ENCODE measurements around the gene FHIT.

Gene FHIT

DNA sequence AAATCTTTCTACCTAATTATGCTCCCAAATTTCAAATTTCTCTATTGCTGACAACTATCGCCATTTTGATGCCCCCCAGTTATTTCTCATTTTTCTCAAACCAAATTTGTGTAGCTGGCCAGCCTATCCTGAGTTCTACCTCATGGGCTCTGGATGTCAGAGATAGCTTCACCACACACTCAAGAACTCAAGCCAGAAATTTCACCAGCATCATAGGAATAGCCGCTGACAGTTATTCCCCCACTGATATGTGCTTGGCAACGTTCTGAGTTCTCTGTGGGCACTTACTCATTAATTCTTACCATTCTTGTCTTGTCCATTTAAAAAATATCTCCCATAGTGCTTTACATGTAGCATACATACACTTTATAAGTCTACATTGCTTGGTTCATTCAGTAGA is 264.7 kb downstream of the FHIT start:
- Histone ChIP-seq H3K27ac (ENCODE audit: low read length) (no peak overlapping the region), H3K4me3 (ENCODE audit: low read depth in 1 of 2, low read length in 2 of 2) (no peak overlapping the region), H3K27me3 (ENCODE audit: low read depth, low read length) (no peaks in the 10 kb centered on the region), H3K36me3 (ENCODE audit: control insufficient read depth in 1 of 2, insufficient read depth in 2 of 2, low read length in 2 of 2) (no peaks in the 10 kb centered on the region), H3K9me3 (ENCODE audit: control insufficient read depth in 1 of 2, low read length in 2 of 2) (peaks cover 9 to 17% of the 10 kb centered on the region in 2 donors), H3K4me1 (ENCODE audit: control insufficient read depth in 1 of 2, insufficient read depth in 2 of 2, low read length in 2 of 2) (no peaks in the 10 kb centered on the region)

DNA sequence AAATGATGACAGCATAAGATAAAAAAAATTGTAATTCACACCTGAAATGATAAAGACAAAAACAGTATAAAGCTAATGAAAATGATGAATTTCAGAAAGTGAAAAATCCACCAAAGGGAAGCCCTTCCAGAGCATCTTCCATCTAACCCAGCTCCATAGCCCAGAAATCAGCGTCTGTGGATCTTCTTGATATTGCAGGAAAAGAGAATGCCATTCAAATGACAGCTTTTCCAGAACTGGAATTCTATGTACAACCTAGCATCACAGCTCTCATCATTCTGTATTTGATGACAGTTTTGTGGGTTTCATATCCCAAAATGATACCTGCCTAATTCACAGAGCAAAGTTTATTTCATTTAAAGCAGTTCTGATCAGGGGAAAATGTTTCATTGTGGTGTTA is 267.3 kb downstream of the FHIT start:
- Histone ChIP-seq H3K4me3 (ENCODE audit: low read depth in 1 of 2, low read length in 2 of 2) (no peak overlapping the region), H3K27ac (ENCODE audit: low read length) (no peak overlapping the region), H3K27me3 (ENCODE audit: low read depth, low read length) (no peaks in the 10 kb centered on the region), H3K4me1 (ENCODE audit: control insufficient read depth in 1 of 2, insufficient read depth in 2 of 2, low read length in 2 of 2) (no peaks in the 10 kb centered on the region), H3K9me3 (ENCODE audit: control insufficient read depth in 1 of 2, low read length in 2 of 2) (peaks cover 9 to 17% of the 10 kb centered on the region in 2 donors), H3K36me3 (ENCODE audit: control insufficient read depth in 1 of 2, insufficient read depth in 2 of 2, low read length in 2 of 2) (no peaks in the 10 kb centered on the region)

DNA sequence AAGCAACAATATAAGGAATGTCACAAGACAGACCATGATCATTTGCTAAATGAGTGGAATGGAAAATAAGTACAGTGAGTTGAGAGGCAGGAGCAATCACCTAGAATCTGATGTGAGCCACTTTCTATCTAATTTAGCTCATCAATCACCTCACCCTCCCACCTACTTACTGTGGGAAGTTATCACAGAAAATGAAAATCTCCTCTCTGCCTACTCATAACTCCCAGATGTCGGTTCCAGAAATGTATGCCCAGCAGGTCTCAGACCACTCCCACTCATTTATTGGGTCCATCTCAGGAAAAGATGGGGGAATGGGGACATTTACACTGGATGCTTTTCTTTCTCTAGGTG is 270.9 kb downstream of the FHIT start:
- Histone ChIP-seq H3K4me1 (ENCODE audit: control insufficient read depth in 1 of 2, insufficient read depth in 2 of 2, low read length in 2 of 2) (no peaks in the 10 kb centered on the region), H3K27me3 (ENCODE audit: low read depth, low read length) (no peaks in the 10 kb centered on the region), H3K36me3 (ENCODE audit: control insufficient read depth in 1 of 2, insufficient read depth in 2 of 2, low read length in 2 of 2) (no peaks in the 10 kb centered on the region), H3K9me3 (ENCODE audit: control insufficient read depth in 1 of 2, low read length in 2 of 2) (peaks cover 0 to 13% of the 10 kb centered on the region in 2 donors), H3K4me3 (ENCODE audit: low read depth in 1 of 2, low read length in 2 of 2) (no peak overlapping the region), H3K27ac (ENCODE audit: low read length) (no peak overlapping the region)

DNA sequence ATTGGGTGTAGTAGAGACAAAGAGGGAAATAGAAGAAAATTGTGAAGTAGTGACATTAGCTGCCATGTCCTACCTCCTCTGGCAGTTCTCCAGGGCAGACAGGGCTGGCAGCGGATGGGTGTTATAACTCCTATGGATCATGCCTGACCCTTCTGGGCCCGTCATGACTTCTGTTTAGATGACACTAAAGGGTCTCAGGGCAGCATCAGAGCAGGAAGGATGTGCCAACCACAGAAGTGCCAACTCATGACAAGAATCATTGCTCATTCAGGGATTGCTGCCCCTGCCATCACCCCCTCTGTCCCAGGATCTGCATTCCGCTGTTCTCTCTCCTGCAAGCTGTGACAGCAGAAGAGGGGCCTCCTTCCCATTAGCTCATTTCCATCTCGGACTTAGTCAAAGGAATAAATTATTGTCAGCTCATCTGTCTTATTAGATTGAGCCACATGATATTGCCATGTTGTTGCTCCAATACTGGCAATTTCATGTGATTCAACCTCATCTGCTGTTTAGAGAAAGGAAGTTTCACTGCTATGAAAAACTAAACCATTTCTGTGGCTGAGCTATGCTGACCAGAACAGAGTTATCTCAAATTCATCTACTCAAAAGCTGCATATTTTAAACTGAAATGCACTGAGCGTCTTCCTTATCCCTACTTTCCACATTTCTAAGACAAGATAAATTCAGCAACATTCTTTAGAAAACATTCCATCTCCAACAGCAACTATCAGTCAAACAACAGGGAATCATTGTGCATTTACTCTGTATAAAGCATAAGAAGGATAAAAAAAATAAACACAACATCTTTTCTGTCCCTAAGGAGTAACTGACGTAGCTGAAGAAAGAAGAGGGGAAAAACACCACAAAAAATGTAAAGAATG is 271.6 kb downstream of the FHIT start:
- Histone ChIP-seq H3K36me3 (ENCODE audit: control insufficient read depth in 1 of 2, insufficient read depth in 2 of 2, low read length in 2 of 2) (no peaks in the 10 kb centered on the region), H3K4me3 (ENCODE audit: low read depth in 1 of 2, low read length in 2 of 2) (no peak overlapping the region), H3K9me3 (ENCODE audit: control insufficient read depth in 1 of 2, low read length in 2 of 2) (peaks cover 0 to 7% of the 10 kb centered on the region in 2 donors), H3K27ac (ENCODE audit: low read length) (no peak overlapping the region), H3K27me3 (ENCODE audit: low read depth, low read length) (no peaks in the 10 kb centered on the region), H3K4me1 (ENCODE audit: control insufficient read depth in 1 of 2, insufficient read depth in 2 of 2, low read length in 2 of 2) (no peaks in the 10 kb centered on the region)

DNA sequence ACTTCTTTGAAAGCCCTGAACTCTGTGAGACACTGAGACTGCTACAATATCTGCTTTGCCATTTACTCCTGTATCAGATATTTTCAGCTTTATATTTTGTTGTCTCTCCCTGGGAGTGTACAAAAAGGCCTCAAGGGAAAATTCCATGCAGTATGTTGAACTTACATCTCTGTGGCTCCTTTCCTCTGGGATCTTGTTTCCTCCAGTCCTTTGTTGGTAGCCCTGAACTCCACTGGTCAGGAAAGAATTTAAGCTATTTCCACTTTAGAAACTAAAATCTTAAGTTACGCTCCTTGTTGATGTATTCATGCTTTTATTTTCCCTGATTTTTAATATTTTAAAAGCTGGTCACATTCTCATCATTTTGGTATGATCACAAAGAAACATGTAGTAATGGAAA is 277.9 kb downstream of the FHIT start:
- H3K9me3 ChIP-seq (ENCODE audit: control insufficient read depth in 1 of 2, low read length in 2 of 2) = peaks cover 0 to 14% of the 10 kb centered on the region in 2 donors
- H3K27ac ChIP-seq (ENCODE audit: low read length) = no peak overlapping the region
- no peaks in the 10 kb centered on the region for H3K27me3 ChIP-seq (ENCODE audit: low read depth, low read length)
- no peaks in the 10 kb centered on the region for H3K36me3 ChIP-seq (ENCODE audit: control insufficient read depth in 1 of 2, insufficient read depth in 2 of 2, low read length in 2 of 2)
- H3K4me3 ChIP-seq (ENCODE audit: low read depth in 1 of 2, low read length in 2 of 2) = no peak overlapping the region
- no peaks in the 10 kb centered on the region for H3K4me1 ChIP-seq (ENCODE audit: control insufficient read depth in 1 of 2, insufficient read depth in 2 of 2, low read length in 2 of 2)

DNA sequence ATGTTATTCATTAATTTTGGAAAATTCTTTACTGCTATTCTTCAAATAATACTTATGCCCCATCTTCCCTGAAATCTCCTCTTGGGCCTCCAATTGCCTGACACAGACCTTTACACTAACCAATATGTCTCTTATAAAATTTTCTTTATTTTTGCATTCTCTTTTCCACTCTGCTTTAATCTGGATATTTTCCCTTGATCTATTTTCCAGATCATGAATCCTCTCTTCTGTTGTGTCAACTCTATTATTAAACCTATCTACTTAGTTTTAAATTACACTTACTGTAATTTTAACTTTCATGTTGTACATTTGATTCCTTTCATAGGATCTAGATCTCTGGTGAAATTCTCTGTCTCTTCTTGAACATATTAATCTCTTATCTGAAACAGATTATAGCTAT is 278.7 kb downstream of the FHIT start:
- H3K4me1 ChIP-seq (ENCODE audit: control insufficient read depth in 1 of 2, insufficient read depth in 2 of 2, low read length in 2 of 2) = no peaks in the 10 kb centered on the region
- no peaks in the 10 kb centered on the region for H3K27me3 ChIP-seq (ENCODE audit: low read depth, low read length)
- no peak overlapping the region for H3K27ac ChIP-seq (ENCODE audit: low read length)
- no peaks in the 10 kb centered on the region for H3K36me3 ChIP-seq (ENCODE audit: control insufficient read depth in 1 of 2, insufficient read depth in 2 of 2, low read length in 2 of 2)
- H3K9me3 ChIP-seq (ENCODE audit: control insufficient read depth in 1 of 2, low read length in 2 of 2) = peaks cover 0 to 14% of the 10 kb centered on the region in 2 donors
- H3K4me3 ChIP-seq (ENCODE audit: low read depth in 1 of 2, low read length in 2 of 2) = no peak overlapping the region

DNA sequence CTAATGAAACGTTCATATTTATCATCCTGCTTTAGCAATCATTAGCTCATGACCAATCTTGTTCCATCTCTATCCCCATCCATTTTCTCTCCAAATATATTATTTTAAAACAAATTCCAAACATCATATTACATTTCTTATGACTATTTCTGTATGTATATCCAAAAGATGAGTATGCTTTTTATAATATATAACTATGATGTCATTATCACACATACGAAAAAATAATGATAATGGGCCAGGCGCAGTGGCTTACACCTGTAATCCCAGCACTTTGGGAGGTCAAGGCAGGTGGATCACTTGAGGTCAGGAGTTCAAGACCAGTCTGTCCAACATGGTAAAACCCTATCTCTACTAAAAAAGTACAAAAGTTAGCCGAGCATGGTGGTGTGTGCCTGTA is 280.4 kb downstream of the FHIT start:
- no peaks in the 10 kb centered on the region for H3K4me1 ChIP-seq (ENCODE audit: control insufficient read depth in 1 of 2, insufficient read depth in 2 of 2, low read length in 2 of 2)
- H3K27ac ChIP-seq (ENCODE audit: low read length) = no peak overlapping the region
- no peak overlapping the region for H3K4me3 ChIP-seq (ENCODE audit: low read depth in 1 of 2, low read length in 2 of 2)
- no peaks in the 10 kb centered on the region for H3K27me3 ChIP-seq (ENCODE audit: low read depth, low read length)
- peaks cover 0 to 16% of the 10 kb centered on the region in 2 donors for H3K9me3 ChIP-seq (ENCODE audit: control insufficient read depth in 1 of 2, low read length in 2 of 2)
- no peaks in the 10 kb centered on the region for H3K36me3 ChIP-seq (ENCODE audit: control insufficient read depth in 1 of 2, insufficient read depth in 2 of 2, low read length in 2 of 2)

DNA sequence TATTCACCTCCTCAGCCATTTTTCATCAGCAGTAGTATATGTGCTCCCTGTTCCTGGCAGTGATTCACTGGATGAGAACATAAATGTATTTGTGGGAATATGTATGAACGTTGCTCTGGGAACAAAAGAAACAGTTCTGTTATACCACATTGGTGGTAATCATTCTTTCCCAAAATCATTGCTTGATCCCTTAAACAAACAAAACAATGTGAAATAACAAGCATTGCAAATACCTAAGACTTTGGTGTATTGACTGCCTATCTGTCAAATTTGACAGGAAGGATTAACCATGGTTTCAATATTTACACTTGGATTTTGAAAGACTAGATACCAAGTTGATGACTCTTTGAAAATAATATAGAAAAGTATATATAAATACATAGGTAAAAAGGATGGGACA is 284.1 kb downstream of the FHIT start:
- H3K4me1 ChIP-seq (ENCODE audit: control insufficient read depth in 1 of 2, insufficient read depth in 2 of 2, low read length in 2 of 2) = no peaks in the 10 kb centered on the region
- H3K36me3 ChIP-seq (ENCODE audit: control insufficient read depth in 1 of 2, insufficient read depth in 2 of 2, low read length in 2 of 2) = no peaks in the 10 kb centered on the region
- H3K27ac ChIP-seq (ENCODE audit: low read length) = no peak overlapping the region
- no peaks in the 10 kb centered on the region for H3K27me3 ChIP-seq (ENCODE audit: low read depth, low read length)
- H3K9me3 ChIP-seq (ENCODE audit: control insufficient read depth in 1 of 2, low read length in 2 of 2) = peaks cover 0 to 7% of the 10 kb centered on the region in 2 donors
- no peak overlapping the region for H3K4me3 ChIP-seq (ENCODE audit: low read depth in 1 of 2, low read length in 2 of 2)

DNA sequence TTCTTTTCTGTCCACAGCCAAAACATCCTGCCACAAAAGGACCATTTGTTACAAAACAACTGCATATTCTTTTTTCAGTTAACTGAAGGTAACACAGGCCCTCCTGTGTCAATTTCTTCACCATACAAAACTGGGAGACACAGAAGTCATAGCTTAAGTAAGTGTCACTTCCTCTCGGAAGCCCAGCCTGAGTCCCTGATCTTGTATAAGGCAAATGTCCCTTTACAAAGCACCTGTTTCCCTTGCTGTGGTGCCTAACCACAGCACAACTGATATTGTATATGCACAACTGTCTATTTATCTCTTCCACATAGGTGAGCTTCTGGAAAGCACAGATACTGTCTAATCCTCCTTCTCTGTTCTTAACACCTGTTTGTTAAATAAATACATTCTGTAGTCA is 293.7 kb downstream of the FHIT start:
- Histone ChIP-seq H3K4me3 (ENCODE audit: low read depth in 1 of 2, low read length in 2 of 2) (no peak overlapping the region), H3K36me3 (ENCODE audit: control insufficient read depth in 1 of 2, insufficient read depth in 2 of 2, low read length in 2 of 2) (no peaks in the 10 kb centered on the region), H3K9me3 (ENCODE audit: control insufficient read depth in 1 of 2, low read length in 2 of 2) (peaks cover 0 to 9% of the 10 kb centered on the region in 2 donors), H3K4me1 (ENCODE audit: control insufficient read depth in 1 of 2, insufficient read depth in 2 of 2, low read length in 2 of 2) (no peaks in the 10 kb centered on the region), H3K27me3 (ENCODE audit: low read depth, low read length) (no peaks in the 10 kb centered on the region), H3K27ac (ENCODE audit: low read length) (no peak overlapping the region)

DNA sequence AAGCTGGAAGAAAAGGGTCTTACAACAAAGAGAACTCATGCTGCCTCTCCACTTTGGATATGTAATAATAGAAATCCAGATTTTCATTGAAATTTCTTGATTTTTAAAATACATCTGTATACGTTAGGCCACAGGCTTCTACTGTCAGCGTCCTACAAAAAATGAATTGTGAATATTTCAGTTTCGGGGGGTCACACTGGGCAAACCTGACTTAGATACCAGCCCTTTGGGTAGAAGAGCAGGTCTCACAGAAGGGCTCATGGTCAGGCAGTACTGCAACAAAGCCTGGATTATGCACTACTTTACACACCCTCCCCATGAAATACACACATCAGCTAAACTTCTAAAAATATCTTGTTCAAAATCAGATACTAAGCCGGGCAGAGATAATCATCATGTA is 294.5 kb downstream of the FHIT start:
- Histone ChIP-seq H3K4me3 (ENCODE audit: low read depth in 1 of 2, low read length in 2 of 2) (no peak overlapping the region), H3K27me3 (ENCODE audit: low read depth, low read length) (no peaks in the 10 kb centered on the region), H3K27ac (ENCODE audit: low read length) (no peak overlapping the region), H3K4me1 (ENCODE audit: control insufficient read depth in 1 of 2, insufficient read depth in 2 of 2, low read length in 2 of 2) (no peaks in the 10 kb centered on the region), H3K9me3 (ENCODE audit: control insufficient read depth in 1 of 2, low read length in 2 of 2) (peaks cover 0 to 7% of the 10 kb centered on the region in 2 donors), H3K36me3 (ENCODE audit: control insufficient read depth in 1 of 2, insufficient read depth in 2 of 2, low read length in 2 of 2) (no peaks in the 10 kb centered on the region)

DNA sequence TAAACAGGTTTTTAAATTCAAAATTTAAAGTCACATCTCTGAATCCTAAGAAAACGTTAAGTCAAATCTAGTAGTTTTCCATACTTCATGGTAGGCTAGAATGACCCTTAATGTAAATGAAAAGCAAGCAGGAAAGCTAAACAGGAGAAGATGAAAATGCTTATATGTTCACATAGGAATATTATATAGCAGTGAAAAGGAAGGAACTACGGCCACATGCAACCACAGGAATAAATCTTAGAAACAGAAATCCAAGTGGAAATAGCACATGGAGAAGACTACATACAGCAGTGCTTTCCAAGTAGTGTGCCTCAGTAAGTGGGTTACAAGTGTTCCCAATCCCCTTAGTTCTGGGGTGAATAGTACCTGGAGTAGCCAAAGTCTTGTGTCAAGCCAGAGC is 296.2 kb downstream of the FHIT start:
- peaks cover 0 to 7% of the 10 kb centered on the region in 2 donors for H3K9me3 ChIP-seq (ENCODE audit: control insufficient read depth in 1 of 2, low read length in 2 of 2)
- no peak overlapping the region for H3K4me3 ChIP-seq (ENCODE audit: low read depth in 1 of 2, low read length in 2 of 2)
- no peaks in the 10 kb centered on the region for H3K4me1 ChIP-seq (ENCODE audit: control insufficient read depth in 1 of 2, insufficient read depth in 2 of 2, low read length in 2 of 2)
- no peaks in the 10 kb centered on the region for H3K36me3 ChIP-seq (ENCODE audit: control insufficient read depth in 1 of 2, insufficient read depth in 2 of 2, low read length in 2 of 2)
- H3K27ac ChIP-seq (ENCODE audit: low read length) = no peak overlapping the region
- H3K27me3 ChIP-seq (ENCODE audit: low read depth, low read length) = no peaks in the 10 kb centered on the region

DNA sequence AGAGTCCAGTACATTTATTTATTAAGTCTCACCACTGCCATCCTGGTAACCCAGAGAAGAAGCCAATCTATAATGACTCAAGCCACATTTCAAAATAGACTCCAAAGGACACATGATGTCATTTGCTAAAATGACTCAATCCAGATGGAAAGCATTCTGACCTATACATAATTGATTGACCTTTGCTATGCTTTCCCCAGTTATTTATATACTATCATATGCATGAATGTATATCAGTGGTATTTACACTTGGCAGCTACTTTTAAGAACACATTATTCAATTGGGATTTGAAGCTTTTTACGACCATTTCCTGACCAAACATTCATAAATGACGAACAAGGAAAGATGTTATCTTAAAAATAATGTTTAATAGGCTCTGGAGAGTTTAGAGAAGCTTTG is 297.2 kb downstream of the FHIT start:
- no peaks in the 10 kb centered on the region for H3K27me3 ChIP-seq (ENCODE audit: low read depth, low read length)
- H3K4me3 ChIP-seq (ENCODE audit: low read depth in 1 of 2, low read length in 2 of 2) = no peak overlapping the region
- peaks cover 0 to 7% of the 10 kb centered on the region in 2 donors for H3K9me3 ChIP-seq (ENCODE audit: control insufficient read depth in 1 of 2, low read length in 2 of 2)
- no peaks in the 10 kb centered on the region for H3K4me1 ChIP-seq (ENCODE audit: control insufficient read depth in 1 of 2, insufficient read depth in 2 of 2, low read length in 2 of 2)
- H3K36me3 ChIP-seq (ENCODE audit: control insufficient read depth in 1 of 2, insufficient read depth in 2 of 2, low read length in 2 of 2) = no peaks in the 10 kb centered on the region
- no peak overlapping the region for H3K27ac ChIP-seq (ENCODE audit: low read length)
